GM10266 (cell line): ENCODE measurements around the gene MEF2C.
A peak's percentile ranks its signal among the peaks of the same experiment; 100 is the strongest.

ENCODE experiments used
- DNase-seq: peaks from one replicate; pipeline ENCODE4 v3.0.0; 2012; ENCODE audit errors: extremely low spot score
- TF ChIP-seq, protein P1 (sequence below): IDR thresholded peaks from 2 replicates; pipeline ENCODE4 v1.5.1; 2012; ENCODE audit warnings: mild to moderate bottlenecking, low read depth; ENCODE audit not compliant: control insufficient read depth, insufficient read depth; ENCODE audit errors: missing control alignments

Gene MEF2C

DNA sequence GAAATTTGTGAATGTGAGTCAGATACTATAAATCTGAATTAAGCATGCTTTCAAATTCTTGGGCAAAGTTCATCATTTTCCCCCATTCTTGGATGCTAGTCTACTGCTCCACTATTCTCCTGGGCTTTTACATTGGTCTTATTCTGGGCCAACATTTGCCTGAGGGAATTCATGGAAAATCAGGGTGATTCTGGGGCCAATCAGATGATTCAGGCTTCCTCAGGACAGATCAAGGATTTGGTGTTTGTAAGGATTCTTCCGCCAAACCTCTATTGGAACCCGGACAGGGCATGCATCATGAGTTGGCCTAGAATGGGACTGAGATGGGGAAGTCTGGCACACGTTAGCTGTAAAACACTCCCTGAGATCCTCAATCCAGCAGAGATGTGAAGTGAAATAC is 113.8 kb downstream of the MEF2C start:
- no peak for DNase-seq
- TF ChIP-seq, protein P1, sequence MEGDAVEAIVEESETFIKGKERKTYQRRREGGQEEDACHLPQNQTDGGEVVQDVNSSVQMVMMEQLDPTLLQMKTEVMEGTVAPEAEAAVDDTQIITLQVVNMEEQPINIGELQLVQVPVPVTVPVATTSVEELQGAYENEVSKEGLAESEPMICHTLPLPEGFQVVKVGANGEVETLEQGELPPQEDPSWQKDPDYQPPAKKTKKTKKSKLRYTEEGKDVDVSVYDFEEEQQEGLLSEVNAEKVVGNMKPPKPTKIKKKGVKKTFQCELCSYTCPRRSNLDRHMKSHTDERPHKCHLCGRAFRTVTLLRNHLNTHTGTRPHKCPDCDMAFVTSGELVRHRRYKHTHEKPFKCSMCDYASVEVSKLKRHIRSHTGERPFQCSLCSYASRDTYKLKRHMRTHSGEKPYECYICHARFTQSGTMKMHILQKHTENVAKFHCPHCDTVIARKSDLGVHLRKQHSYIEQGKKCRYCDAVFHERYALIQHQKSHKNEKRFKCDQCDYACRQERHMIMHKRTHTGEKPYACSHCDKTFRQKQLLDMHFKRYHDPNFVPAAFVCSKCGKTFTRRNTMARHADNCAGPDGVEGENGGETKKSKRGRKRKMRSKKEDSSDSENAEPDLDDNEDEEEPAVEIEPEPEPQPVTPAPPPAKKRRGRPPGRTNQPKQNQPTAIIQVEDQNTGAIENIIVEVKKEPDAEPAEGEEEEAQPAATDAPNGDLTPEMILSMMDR, result no peak

DNA sequence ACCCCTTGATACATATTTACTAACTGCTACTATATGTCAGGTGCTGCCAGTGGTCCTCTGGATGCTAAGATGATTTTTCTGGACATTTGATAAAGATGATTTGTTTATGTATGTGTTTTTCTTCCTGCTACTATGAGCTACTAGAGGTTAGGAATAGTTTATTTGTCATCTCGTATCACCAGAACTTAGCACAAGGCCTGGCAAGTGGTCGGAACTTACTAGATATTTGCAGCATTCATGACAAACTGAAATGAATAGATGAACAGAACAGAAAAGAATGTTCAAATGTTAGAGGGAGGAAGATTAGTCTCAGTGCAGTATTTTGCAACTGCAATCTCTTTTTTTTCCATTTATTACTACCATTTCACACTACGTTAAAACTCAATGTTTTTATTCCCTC is 114.6 kb downstream of the MEF2C start:
- TF ChIP-seq, protein P1, result no peak
- DNase-seq, result no peak

DNA sequence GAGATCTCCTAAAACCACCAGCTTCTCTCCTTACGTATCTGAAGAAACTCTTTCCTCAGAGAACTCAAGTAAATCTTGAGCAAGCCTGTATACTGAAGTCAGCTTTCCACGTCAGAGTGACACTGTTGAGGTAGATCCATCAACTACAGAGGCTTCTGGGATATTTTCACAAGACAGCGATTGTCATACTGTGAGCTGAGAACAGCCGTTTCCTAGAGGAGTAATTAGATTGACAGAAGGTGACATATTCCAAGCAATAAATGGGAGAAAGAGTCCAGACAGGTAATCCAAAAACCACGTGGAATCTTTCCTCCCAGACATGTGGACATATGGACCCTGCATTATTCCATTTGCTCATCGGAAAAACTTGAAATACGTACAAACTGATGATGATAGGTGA is 117.2 kb downstream of the MEF2C start:
- TF ChIP-seq, protein P1, result no peak
- DNase-seq, result no peak

DNA sequence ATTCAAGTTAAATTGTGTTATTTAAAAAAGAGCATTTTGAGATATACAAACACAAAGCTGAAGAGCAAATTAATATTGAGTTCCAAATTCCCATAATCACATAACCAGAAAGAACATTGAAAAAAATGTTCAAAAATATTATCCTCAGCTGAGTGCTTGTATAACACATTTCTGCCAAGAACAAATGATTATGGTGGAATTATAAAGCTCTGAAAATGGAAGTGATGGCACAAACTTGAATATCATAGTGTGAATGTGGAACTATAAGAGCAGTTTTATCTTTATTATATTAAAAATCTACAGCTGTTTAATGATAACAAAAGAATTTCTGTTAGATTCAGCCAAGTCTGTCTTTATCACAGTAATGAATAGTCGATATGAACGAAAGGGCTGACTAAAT is 117.8 kb downstream of the MEF2C start:
- DNase-seq, result no peak
- TF ChIP-seq, protein P1, result no peak

DNA sequence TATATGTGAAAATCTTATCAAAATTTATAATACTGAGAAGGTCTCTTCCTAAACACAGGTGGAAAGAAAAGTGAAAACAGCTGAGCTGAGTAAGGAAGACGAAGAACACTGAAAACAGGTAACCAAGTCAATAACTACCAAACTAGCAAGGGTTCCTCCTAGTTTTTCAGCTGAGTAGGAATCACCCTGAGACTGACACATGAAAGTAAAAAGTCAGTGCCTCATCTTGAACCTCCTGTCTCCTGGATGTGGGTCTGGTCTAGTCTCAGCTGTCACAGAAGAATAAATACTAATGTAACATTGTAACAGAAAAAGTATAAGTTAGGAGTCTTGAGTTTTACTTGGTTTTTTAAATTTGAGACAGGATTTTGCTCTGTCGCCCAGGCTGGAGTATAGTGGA is 121.0 kb downstream of the MEF2C start:
- TF ChIP-seq, protein P1, result no peak
- no peak for DNase-seq

DNA sequence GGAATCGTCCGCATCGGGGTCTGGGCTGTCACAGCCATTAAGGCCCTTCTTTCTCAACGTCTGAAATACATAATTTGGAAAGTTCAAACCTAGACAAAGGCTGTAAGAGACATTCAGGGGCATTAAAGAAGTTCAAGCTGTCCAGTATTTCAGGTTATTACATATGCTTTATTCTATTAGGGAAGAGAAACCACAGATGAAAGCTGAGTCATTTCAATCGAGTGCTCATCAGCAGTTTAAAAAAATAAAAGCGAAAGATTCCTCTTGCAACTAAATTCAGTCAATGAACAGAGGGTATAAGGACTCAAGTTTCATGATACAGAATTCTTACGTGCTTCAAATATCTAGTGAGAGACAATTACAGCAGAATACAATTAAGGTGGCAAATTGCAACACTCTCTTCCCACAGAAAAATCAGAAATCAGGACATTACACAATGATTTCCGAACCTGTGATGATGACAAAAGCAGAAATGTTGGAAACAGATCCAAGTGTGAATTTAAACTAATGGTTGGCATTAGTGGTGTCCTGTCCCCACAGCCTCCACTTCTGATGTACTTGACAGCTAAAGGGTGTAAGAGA is 121.6 kb downstream of the MEF2C start:
- DNase-seq, result peak; percentile 14
- TF ChIP-seq, protein P1, result no peak

DNA sequence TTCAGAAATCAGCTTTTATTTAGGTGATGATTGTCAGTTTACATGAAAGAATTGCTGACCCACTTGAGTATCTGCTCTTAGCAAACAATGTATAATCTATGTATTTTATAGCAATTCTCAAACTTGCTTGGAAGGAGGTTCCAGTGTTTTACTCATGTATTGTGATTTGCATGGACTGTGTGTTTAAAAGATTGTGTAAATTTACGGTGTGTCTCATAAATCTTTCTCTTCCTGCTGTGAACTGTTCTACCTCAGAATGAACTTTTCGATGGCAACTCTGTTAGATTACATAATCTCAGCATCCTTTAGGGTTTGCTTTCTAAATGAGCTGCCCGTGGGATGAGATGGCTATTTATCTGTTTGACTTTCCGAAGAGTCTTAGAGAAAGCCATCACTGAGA is 122.5 kb downstream of the MEF2C start:
- no peak for DNase-seq
- TF ChIP-seq, protein P1, result no peak
